ES-I3 (cell line): ENCODE data around the gene EID2.

ENCODE experiments used
- H3K36me3 ChIP-seq: 2 replicates; pipeline ENCODE4 v1.6.1; 2013; ENCODE audit warnings: mild to moderate bottlenecking, low read length, control low read depth, moderate library complexity; ENCODE audit not compliant: insufficient read depth
- H3K4me1 ChIP-seq: 2 replicates; pipeline ENCODE4 v1.6.1; 2013; ENCODE audit warnings: mild to moderate bottlenecking, control low read depth, low read length; ENCODE audit not compliant: insufficient read depth
- H3K9ac ChIP-seq: 2 replicates; pipeline ENCODE4 v1.6.1; 2013; ENCODE audit warnings: low read depth, mild to moderate bottlenecking, low read length, moderate library complexity
- H3K9me3 ChIP-seq: 2 replicates; pipeline ENCODE4 v1.6.1; 2013; ENCODE audit warnings: mild to moderate bottlenecking, low read length, moderate library complexity; ENCODE audit not compliant: control insufficient read depth, insufficient read depth

EID2 gene, protein sequence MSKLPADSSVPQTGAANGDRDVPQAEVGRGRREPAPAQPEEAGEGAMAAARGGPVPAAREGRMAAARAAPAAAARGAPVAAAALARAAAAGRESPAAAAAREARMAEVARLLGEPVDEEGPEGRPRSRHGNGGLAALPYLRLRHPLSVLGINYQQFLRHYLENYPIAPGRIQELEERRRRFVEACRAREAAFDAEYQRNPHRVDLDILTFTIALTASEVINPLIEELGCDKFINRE

DNA sequence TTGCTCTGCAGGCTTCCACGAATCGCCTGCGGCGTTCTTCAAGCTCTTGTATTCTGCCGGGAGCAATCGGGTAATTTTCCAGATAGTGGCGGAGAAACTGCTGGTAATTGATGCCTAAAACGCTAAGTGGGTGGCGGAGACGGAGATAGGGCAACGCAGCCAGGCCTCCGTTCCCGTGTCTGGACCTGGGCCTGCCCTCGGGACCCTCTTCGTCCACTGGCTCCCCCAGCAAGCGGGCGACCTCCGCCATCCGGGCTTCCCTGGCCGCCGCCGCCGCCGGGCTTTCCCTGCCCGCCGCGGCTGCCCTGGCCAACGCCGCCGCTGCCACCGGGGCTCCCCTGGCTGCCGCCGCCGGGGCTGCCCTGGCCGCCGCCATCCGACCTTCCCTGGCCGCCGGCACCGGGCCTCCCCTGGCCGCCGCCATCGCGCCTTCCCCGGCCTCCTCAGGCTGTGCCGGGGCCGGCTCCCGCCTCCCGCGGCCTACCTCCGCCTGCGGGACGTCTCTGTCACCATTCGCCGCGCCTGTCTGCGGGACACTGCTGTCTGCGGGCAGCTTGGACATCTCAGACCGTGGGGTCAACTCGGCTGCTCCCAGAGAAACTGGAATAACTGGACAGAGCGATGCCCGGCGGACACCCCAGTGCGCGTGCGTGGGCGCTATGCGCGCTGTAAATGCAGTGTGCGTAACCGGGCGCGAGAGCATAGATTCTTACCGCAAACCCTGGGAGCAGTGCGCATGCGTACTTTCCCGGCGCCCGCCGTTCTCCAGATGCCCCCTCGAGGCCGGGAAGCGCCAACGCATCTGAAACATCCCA is at the start of gene EID2:
TSS of gene EID2 (minus strand) at position 644 of the 815 bp plus-strand sequence. CDS start at position 562, 82 bp downstream.
- no peaks in the 10 kb centered on the region for H3K9me3 ChIP-seq
- H3K9ac ChIP-seq: peak within 1 kb of the TSS; percentile 91
- peaks cover 12% of the 10 kb centered on the region; the same call in 1 of the 2 replicates for H3K4me1 ChIP-seq
- no peaks in the 10 kb centered on the region for H3K36me3 ChIP-seq

DNA sequence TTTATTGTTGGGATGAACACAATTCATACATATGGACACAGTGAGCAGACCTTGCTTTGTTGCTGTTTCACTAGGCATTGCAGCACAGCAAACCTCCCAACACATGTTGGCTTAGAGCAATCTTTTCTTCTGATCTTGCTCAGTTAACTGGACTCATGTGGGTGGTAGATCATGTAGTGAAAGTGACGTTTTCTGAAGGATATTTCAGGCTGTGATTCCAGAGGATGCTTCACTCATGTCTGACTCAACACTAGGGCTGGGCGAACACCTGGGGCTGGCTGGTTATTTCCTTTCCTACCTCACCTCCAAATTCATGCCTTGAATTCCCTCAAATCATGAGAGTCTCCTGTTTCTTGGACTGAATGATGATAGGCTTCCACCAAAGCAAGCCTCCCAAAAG is 48.1 kb upstream of the EID2 start:
- H3K9me3 ChIP-seq: no peaks in the 10 kb centered on the region
- H3K36me3 ChIP-seq: no peaks in the 10 kb centered on the region
- no peak overlapping the region for H3K9ac ChIP-seq
- no peaks in the 10 kb centered on the region for H3K4me1 ChIP-seq

DNA sequence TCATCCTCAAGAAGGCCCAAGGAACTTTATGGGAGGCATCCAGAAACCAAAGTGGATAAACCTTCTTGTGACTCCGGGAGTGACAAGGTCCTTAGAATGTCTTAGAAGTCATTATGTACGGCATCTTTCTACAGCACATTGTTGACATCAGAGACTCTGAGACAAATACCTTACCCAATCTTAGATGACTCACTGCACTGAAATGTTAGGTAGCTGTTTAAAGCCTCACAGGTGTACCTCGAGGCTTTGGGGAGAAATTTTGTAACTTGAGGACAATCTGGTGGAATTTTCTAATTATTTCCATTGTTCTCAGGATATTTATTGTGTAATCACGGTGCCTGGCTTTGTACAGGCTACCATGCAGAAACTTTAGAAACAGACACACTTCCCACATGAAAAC is 47.5 kb upstream of the EID2 start:
- Histone ChIP-seq H3K9me3 (no peaks in the 10 kb centered on the region), H3K9ac (no peak overlapping the region), H3K4me1 (no peaks in the 10 kb centered on the region), H3K36me3 (no peaks in the 10 kb centered on the region)

DNA sequence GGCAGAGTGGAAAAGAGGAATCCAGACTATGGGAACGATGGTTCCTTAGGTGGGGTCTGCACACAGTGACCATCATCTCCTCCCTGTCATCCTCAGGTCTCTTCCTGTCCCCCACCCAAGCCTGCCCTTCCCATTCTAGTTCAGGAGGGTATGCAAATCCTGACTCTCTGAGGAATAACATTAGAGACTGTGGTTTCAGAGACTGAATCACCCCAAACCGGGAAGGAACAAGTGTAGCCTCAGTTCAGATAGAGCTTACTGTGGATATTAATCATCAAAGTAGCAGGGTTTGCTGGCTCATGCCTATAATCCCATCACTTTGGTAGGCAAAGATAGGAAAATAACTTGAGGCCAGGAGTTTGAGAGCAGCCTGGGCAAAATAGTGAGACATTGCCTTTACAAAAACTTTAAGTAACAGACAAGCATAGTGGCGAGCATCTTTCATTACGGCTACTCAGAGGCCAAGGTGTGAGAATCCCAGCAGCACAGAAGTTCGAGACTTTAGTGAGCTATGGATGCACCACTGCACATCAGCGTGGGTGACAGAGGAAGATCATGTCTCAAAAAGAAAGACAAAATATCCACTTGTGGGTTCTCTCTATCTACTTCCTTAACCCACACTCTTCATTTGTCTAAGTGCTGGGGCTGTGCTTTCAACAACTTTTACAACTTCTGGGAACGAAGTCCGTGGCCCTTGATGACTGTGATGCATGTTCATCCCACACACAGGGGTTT is 43.1 kb upstream of the EID2 start:
- H3K36me3 ChIP-seq: no peaks in the 10 kb centered on the region
- H3K9ac ChIP-seq: no peak overlapping the region
- no peaks in the 10 kb centered on the region for H3K9me3 ChIP-seq
- no peaks in the 10 kb centered on the region for H3K4me1 ChIP-seq

DNA sequence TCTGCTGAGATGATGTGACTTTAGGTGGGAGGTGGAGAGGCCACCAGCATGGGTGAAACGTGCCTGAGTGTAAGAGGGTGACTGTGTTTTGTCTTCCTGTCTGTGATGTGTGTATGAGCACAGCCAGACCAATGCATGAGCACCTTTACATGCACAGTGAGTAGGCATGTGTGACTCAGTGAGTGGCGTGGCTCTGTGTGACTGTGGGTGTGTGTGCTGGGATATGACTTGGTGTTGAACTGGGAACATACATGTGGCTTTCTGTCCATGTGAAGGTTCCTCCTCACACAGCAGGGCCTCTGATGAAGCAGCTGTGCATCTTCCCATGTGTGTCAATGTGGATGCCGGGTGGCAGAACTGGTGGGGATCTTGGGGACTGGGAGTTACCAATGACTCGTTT is 42.5 kb upstream of the EID2 start:
- H3K9me3 ChIP-seq: no peaks in the 10 kb centered on the region
- H3K9ac ChIP-seq: no peak overlapping the region
- no peaks in the 10 kb centered on the region for H3K36me3 ChIP-seq
- no peaks in the 10 kb centered on the region for H3K4me1 ChIP-seq

DNA sequence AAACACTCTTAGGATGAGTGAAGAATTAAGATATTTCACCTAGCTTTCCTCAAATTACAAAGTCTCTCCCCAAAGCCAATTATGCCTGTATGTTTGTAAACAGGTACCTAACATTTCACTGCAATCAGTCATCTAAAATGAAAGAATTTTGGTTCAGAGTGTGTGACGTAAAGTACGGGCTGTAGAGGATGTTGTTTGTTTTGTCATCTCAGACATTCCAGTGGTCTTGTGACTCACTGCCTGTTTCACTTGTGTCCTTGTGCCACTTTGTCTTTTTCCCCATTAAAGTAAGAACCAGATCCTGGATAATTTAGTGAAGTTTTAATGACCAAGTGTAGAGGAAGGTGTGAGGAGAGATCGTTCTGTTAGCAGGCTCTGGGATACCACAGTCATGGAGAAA is 28.6 kb upstream of the EID2 start:
- H3K9me3 ChIP-seq: no peaks in the 10 kb centered on the region; the same call in 1 of the 2 replicates
- peaks cover 3% of the 10 kb centered on the region; the same call in 1 of the 2 replicates for H3K4me1 ChIP-seq
- no peak overlapping the region for H3K9ac ChIP-seq
- no peaks in the 10 kb centered on the region for H3K36me3 ChIP-seq

DNA sequence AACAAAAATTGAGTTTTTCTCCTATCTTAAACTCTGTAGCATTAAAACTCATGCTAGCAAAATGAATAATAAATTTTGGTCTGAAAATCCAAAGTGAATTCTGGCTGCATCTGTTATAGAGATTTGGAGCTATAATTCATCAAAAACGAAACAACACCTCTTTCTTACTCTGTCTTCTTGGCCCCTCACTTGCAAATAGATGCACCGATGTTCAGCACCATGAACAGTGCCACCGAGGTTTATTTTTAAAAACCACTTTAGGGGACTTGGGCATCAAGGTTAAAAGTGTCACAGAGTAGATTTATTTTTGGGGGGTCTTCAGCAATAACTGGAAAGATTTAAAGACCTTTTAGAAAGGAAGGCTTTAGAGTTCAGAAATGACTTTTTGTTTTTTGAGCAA is 26.1 kb upstream of the EID2 start:
- Histone ChIP-seq H3K4me1 (peaks cover 10% of the 10 kb centered on the region; the same call in 1 of the 2 replicates), H3K9ac (no peak overlapping the region), H3K36me3 (no peaks in the 10 kb centered on the region), H3K9me3 (no peaks in the 10 kb centered on the region)

DNA sequence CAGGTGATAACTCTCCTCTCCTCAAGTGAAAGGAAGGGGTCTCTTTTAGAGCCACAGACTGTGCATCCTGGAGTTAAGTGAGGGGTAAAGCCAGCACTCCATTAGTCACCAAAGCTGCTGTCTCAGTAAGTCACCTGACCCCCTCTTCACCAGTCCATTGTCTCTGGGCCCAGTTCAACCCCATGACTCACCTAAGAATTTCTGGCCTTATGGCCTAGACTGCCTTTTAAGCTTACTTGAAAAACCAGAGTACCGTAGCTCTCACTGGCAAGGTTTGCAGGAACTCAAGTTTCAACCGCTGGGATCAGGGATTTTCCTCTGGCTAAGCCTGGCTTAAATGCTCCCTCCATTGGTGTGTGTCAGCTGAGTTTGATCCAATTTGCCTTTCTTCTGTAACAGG is 23.4 kb upstream of the EID2 start:
- no peaks in the 10 kb centered on the region for H3K9me3 ChIP-seq
- H3K4me1 ChIP-seq: peaks cover 10% of the 10 kb centered on the region; the same call in 1 of the 2 replicates
- H3K36me3 ChIP-seq: no peaks in the 10 kb centered on the region
- H3K9ac ChIP-seq: no peak overlapping the region

DNA sequence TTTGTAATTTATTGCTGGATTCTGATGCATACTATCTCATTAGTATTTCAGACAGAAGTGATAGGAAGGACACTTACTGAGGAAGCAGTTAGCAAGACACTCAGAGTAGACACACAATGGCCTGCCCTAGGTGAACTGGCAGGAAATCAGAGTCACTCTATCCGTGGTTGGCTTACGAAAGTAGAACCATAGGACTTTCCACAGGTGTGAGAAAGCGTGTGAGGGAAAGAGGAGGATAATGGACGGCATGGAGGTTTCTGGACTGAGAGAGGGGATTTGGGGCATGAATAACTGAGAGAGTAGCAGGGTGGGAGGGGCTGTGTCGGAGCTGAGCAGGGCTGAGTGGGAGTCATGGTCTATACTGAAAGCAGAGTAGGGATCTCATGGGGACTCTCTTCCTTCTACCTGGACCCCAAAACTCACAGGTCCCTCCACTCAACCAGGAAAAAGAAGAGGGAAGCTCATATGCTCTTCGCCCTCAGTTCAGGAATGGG is 18.7 kb upstream of the EID2 start:
- Histone ChIP-seq H3K4me1 (peaks cover 8% of the 10 kb centered on the region; the same call in 1 of the 2 replicates), H3K9me3 (no peaks in the 10 kb centered on the region), H3K36me3 (no peaks in the 10 kb centered on the region), H3K9ac (no peak overlapping the region)

DNA sequence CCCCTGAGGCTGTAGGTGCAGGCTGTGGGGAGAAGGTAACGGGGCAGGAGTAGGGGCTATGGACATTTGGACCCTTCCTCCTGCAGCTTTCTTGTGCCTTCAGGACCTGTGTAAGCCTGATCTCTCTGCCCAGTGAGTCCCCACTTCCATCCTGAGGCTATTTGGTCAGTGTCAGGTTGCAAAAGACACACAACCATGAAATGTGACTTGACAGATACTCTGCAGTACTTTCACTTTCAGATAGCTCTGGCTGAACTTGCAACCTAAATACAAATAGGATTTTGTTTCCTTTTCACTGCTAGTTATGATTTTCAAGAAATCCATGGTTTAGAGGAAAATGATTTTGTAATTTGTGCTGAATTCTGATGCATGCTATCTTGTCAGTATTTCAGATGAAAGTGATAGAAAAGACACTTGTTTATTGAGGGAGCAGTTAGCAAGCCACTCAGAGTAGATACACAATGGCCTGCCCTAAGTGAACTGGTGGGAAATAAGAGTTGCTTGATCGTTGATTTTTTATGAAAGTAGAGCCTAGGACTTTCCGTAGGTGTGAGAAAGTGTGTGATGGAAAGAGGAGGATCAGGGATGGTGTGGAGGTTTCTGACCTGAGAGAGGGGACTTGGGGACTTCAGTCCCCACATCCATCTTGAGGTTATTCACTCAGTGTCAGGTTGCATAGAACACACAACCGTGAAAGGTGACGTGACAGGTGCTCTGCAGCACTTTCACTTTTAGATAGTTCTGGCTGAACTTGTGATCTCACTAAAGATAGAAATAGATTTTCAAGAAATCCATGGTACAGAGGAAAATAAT is 18.1 kb upstream of the EID2 start:
- Histone ChIP-seq H3K4me1 (peaks cover 1% of the 10 kb centered on the region; the same call in 1 of the 2 replicates), H3K9me3 (no peaks in the 10 kb centered on the region), H3K36me3 (no peaks in the 10 kb centered on the region), H3K9ac (no peak overlapping the region)

DNA sequence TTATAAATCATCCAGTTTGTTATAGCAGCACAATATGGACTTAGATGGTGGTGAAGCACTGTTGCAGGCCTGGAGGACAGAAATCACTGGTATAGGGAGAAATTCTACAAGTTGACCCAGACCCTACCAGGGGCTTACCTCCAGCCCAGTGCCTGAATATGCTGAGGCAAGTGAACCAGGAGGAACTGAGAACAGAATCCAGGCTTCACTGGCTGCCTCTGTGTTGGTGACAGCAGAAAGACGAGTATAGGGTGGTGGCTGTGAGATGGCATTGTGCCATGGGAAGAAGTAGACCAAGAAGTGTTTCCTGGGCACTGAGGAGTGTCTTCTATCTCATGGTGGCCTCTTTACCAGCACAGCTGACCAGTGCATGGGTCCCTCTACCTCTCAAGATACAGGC is 15.9 kb upstream of the EID2 start:
- Histone ChIP-seq H3K4me1 (no peaks in the 10 kb centered on the region; the same call in 1 of the 2 replicates), H3K36me3 (no peaks in the 10 kb centered on the region), H3K9ac (no peak overlapping the region), H3K9me3 (no peaks in the 10 kb centered on the region)

DNA sequence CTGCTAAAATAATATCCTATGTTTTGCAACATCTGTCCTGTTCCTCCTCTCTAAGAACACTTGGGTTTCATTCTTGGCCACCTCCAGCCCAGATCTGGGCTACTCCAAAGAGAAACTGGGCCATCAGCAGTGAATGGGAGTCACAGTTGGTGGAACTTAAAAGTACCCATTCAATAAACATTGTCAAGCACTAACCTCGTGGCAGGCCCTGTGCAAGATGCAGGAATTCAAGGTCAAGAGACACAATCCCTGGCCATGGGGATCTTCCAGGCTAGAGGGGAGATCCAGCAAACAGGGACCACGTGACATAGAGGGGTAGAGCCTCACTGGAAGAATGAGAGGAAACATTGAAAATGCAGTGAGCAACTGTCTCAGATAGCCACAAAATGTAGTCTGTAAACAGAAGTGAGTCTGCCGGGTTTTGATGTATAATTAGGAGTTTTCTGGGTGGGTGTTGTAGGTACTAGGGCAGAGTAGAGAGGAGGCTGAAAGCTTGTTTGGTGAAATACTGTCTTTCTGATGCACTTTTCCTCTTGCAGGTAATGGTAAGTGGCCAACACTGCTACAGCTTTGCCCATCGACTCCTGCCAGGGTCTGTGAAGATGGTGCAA is 14.8 kb upstream of the EID2 start:
- Histone ChIP-seq H3K9ac (no peak overlapping the region), H3K9me3 (no peaks in the 10 kb centered on the region), H3K4me1 (no peaks in the 10 kb centered on the region; the same call in 1 of the 2 replicates), H3K36me3 (no peaks in the 10 kb centered on the region)

DNA sequence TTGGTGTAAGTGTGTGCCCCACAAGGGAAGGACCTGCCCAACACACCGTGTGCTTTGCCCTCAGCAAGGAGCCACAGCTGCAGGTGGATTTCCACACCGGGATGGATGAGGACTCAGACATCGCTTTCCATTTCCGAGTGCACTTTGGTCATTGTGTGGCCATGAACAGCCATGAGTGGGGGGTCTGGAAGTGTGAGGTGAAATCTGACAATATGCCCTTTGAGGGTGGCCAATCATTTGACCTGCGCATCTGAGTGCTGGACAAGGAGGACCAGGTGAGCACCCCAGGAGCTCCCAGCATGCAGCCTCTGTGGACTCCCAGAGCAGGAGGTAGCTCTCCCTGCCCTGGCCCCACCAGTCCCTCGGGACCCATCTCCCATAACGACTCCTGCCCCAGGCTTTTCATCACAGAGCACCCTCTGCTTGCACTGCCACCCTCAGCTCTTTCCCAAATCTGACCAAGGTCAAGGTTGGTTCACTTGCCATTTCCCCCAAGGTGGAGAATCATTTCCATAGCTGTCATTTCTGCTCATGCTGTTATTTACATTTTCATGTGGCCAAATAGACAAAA is 13.2 kb upstream of the EID2 start:
- Histone ChIP-seq H3K9me3 (no peaks in the 10 kb centered on the region), H3K4me1 (no peaks in the 10 kb centered on the region; the same call in 1 of the 2 replicates), H3K9ac (no peak overlapping the region), H3K36me3 (no peaks in the 10 kb centered on the region)
